Urothelium cell line (cell line): ENCODE data around the gene DLX5.

Experiments
- DNase-seq: peaks from one replicate; pipeline ENCODE4 v3.0.0; 2011; ENCODE audit warnings: low spot score, mixed read lengths
- FAIRE-seq: peaks from 2 replicates; lab custom pipeline; 2011; peaks lifted over from hg19 to GRCh38; lab: Jason Lieb, UNC

DLX5 gene

GRCh38 chr7:97006055-97006815 lies 18.4 kb downstream of the DLX5 start:
- DNase-seq = no peak
- FAIRE-seq = no peak

DNA sequence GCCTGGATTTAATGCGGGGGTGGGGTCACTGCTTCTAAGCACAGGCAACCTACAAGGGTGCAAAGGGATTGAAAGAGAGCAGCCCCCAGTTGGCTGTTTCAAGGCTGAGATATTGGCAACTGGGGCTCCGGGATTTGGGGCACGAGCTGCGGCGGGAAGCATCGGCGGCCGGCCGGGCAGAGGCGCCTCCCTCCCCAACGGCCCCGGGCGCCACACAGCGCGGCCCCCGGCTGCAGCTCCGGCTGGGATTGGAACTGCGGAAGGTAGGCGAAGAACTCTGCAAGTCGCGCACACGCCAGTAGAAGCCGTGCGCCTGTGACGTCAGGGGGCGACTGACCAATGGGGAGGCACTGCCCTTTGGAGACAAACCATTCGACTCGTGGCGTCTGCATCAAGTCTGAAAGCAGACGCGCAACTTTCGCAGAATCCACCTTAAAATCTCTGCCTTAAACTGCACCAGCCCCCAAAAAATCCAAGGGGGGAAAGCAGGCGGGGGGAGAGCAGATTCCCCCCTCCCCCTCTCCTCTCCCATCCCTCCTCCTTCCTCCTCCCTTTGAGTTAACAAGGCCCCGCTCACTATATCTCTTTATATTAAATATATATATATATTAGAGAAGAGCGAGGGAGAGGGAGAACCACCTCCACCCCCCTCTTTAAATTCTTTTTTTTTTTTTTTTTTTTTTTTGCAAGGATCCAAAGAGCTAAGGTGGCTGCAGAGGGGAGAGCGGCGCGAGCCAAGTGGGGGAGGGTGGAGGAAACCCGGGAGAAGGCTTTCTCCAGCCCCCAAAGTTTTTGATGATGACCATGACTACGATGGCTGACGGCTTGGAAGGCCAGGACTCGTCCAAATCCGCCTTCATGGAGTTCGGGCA lies 19.2 kb downstream of the DLX5 start, which contains the start of gene DLX6:
TSS of gene DLX6 (plus strand) at position 371 of the 872 bp plus-strand sequence. CDS start at position 796, 425 bp downstream.
- no peak for DNase-seq
- no peak for FAIRE-seq

- no peak for FAIRE-seq
- DNase-seq = no peak
Observed at GRCh38 chr7:97004247-97005182, 20.1 kb downstream of the DLX5 start.

GRCh38 chr7:97003262-97004246 lies 21.1 kb downstream of the DLX5 start:
- FAIRE-seq (no peak), DNase-seq (no peak)

DNA sequence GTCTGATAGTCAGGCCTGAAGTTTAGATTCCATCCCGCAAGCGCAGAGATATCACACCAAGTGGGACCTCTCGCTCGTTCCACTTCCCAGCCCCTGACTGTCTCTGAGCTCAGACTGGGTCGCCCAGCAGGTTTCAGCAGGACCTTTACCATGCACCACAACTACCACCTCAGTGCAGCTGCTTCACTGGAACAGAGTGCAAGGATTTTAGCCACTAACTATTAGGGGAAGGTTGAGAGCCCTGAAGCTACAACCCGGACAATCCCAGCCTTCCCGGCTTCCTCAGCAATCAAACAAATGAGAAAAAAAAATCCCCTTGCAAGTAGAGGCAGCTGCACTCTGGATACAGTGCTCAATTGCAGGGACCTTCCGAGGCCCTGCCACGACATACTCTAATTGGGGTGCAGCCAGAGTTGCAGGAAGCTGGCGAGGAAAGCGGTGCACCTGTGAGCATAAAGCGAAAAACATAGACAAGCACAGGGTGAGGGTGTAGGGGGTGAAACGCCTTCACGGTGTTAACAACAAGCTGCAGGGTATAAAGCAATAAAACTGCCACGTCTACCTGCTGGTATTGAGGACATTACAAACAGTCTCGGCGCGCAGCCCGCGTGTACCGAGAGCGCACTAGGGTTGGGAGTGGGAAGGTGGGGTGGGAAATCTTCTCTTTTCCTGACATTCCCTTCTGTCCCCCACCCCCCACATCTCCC lies 21.9 kb downstream of the DLX5 start:
- DNase-seq (no peak), FAIRE-seq (no peak)

DNA sequence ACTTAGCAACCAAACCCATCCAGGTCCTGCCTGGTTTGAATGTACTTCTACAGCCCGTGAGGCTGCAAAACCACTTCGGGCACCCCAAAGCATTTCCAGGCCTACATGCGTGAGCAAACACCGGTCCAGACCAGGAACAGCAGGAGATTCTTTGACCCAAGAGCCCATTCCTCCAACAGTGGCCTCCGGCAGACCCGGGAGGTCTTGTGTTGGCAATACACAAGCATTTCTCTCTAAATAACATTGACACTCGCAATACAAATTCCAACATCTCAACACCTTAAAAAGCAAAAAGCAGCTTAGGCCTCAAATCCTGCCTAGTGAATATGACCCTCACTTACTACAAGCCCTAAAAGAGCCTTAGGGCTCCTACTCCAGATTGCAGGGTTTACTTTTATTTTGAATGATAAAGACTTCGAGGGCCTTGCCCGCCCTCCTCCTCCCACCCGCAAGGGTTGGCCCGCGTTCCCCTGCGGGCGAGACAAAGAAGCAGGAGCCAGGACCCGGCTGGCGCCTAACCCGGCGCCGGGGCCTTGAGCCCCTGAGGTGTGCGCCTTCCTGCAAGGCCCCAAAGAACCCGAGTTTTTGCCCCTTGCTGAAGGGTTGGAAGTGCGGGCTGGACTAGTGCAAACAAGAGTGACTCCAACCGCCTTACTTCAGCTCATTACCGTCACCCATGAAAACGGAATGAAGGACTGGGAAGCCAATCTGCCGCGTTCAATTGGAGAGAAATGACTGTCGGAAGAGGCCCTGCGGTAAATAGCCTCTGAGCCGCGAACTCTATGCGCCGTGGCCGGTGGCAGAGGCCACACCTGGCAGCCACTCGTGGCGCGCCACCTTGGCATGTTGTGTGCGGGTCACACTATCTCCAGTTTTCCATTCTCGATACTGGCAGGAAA lies 22.7 kb downstream of the DLX5 start:
- no peak for DNase-seq
- no peak for FAIRE-seq

DNA sequence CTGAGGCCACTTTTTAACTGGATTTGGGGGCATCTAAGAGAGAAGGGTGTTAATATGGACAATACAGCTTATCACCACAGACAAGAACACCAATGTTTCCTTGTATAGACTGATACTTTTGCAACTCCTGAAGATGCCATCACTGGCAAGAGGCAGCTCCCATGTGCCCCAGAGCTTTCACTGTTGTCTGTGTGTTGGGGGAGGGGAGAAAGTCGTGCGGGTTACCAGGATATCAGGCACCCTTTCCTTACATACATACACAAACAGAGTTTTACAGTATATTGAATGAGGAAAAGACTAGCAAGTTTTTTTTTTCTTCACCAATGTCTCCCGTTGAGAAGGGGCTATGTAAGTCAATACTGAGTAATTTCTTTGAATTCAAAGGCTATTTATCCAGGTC lies 23.4 kb downstream of the DLX5 start:
- FAIRE-seq (no peak), DNase-seq (no peak)

- FAIRE-seq (no peak), DNase-seq (no peak)
Observed at GRCh38 chr7:96998744-96999143, 25.9 kb downstream of the DLX5 start.

DNA sequence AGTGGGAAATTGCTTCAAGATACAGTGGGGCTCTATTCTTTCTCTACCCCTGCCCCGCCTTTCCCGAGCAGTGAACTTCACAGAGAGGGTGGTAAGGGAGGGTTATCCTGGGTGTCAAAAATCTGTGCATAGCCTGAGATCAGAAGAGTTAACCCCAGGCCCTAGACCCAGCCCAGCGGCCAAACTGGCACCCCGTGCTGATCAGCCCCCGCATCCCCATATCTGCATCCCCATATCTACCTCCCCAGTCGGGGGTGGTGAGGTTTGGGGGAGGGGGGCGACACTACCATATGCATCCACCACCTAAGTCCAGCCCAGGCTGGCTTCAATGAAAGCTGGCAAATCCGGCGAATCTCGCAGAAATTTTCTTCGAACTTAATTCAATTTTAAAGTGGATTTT lies 26.3 kb downstream of the DLX5 start:
- FAIRE-seq (no peak), DNase-seq (no peak)

GRCh38 chr7:96997512-96998032 lies 27.1 kb downstream of the DLX5 start:
- FAIRE-seq (no peak), DNase-seq (no peak)

- DNase-seq = no peak
- FAIRE-seq = no peak
Observed at GRCh38 chr7:96996958-96997511, 27.6 kb downstream of the DLX5 start.

- DNase-seq = no peak
- FAIRE-seq = no peak
Observed at GRCh38 chr7:96996111-96996957, 28.3 kb downstream of the DLX5 start.

GRCh38 chr7:96995406-96996110 lies 29.1 kb downstream of the DLX5 start:
- no peak for DNase-seq
- FAIRE-seq = no peak

DNA sequence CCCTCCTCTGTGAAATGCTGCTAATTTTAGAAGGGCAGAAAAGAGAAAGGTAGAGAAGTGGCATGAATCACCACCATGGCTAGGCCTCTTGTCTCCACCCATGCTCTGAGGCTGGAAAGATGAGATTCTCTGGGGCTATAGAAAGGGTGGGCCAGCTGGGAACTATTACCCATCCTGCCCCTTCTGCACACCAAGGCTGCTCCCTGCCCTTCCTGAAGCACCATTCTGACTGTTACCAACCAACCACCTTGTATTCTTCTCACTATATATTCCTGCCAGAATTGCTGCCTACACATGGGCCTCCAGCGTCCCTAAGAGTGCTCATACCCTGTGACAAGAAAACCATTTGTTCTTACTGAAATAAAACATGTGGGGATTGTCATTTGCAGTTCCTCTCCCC lies 30.7 kb downstream of the DLX5 start:
- FAIRE-seq (no peak), DNase-seq (no peak)

DNA sequence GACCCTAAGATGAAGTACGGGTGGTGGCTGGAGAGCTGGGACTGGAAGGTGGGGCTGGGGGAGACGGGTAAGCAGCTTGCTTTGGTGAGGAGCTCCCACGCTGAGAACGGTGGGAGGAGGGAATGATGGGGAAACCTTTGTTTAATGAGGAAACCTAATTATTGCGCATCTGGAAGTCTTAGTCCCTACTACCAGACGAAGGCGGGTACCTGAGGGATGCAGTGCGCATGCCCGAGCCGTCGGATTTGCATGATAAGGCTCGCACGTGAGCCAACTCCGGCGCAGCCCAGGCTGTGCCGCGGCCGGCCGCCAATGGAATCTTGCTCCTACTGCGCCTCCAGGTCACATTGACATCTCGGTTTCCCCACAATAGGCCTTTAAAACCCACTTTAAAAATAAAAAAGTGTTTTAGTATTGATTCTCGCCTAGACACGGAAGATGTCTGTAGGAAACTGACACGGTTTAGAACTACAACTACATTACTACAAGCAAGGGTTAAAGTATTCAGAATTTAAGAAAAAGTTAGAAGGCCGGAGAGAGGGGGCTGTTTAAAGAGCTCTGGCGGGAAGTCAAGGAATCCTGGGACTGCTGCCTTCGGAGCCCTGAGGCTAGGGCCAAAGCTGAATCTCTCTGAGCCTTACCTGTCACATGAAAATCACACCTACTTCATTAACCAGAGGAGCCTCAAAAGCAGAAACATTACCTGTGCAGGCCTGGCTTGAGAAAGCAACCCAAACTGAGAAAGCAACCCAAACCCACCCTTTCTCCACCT lies 31.4 kb downstream of the DLX5 start:
- DNase-seq (no peak), FAIRE-seq (no peak)
